GM19372 (cell line): ENCODE results near the gene KIF21B.

Experiments used
- ATAC-seq: cut with Tn5 transposase; IDR thresholded peaks from one replicate; pipeline ENCODE4 v1.9.1; 2021; ENCODE audit warnings: mild to moderate bottlenecking, low read depth, moderate library complexity; ENCODE audit not compliant: unreplicated experiment

KIF21B gene

GRCh38 chr1:201023517-201023902 is at the start of gene KIF21B:
Gene KIF21B, minus strand, starts transcription at chr1:201023714. Its CDS starts 331 bp downstream, at chr1:201023383.
- ATAC-seq = peak; percentile 57

DNA sequence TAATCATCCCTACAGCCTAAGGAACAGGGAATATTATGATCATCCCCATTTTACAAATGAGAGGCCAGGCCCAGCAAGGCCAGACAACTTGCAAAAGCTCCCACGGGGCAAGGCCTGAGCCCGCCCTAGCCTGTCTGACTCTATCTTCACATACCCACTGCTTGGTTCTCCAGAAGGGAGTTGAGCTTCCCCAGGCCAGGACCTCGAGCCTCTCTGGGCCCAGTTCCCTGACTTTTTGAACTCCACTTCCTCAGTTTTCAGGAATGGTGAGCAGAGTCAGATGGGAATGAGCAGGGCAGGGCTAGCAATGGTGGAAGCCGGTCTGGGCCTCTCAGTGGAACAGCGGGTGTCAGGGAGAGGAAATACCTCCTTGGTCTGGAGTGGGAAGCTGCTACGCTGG is 49.4 kb upstream of the KIF21B start:
- ATAC-seq = no peak

DNA sequence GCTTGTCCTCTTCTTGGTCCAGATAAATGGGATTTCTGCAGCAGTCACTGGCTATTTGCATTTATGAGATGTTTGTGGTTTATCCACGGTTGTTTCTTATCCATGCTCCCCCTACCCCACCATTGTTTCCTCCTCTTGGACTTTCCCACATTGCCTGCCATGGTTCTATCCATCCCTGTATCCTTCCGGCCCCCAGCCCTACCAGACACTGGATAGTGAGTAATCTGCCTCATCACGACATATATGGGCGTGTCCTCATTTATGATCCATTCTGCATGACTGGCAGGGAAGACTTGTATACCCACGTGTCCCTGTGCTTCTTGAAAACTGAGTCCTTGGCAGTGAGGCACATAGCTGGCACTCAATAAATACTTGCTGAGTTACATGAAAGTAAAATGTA is 48.6 kb upstream of the KIF21B start:
- ATAC-seq = no peak

- ATAC-seq = no peak
Observed at GRCh38 chr1:201069636-201070035, 46.1 kb upstream of the KIF21B start.

- ATAC-seq = no peak
Observed at GRCh38 chr1:201068976-201069375, 45.5 kb upstream of the KIF21B start.

DNA sequence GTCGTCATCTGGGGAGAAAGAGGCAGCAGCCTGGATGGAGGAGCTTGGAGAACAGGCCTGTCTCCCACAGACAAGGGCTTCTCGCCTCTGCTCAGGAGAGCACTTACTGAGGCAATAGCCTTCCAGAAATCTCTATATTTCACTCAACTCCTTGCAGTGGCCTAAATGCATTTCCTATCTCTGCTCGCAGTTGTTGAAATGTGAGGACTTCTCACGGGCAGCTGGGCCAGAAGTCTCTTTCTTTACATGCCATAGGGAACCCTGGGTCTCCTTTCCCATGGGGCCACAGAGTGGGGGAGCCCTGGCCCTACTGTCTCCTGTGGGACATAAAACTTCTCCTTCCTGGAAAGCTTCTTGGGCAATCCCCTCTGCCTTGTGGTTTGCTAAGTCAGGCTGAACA is 43.5 kb upstream of the KIF21B start:
- no peak for ATAC-seq

DNA sequence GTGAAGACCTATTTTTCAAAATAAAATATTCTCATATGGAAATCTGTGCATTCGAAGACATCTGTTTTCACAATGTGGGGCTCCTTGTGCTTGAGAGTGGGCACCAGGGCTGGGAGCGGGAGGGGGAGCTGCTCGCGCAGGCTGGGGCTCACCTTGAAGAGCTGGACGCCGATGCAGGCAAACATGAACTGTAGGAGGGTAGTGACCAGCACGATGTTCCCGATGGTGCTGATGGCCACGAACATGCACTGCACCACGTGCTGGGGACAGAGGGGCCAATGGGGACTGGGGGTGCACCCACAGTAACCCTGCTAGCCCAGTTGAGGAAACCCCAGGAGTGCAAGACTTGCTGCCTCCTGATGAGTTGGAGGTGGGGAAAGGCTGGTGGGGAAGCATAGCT is 42.2 kb upstream of the KIF21B start:
- no peak for ATAC-seq

GRCh38 chr1:201064806-201065205 is 41.3 kb upstream of the KIF21B start:
- ATAC-seq = no peak

GRCh38 chr1:201063145-201063544 is 39.6 kb upstream of the KIF21B start:
- ATAC-seq = no peak

- ATAC-seq = no peak
Observed at GRCh38 chr1:201062511-201063091, 39.1 kb upstream of the KIF21B start.

DNA sequence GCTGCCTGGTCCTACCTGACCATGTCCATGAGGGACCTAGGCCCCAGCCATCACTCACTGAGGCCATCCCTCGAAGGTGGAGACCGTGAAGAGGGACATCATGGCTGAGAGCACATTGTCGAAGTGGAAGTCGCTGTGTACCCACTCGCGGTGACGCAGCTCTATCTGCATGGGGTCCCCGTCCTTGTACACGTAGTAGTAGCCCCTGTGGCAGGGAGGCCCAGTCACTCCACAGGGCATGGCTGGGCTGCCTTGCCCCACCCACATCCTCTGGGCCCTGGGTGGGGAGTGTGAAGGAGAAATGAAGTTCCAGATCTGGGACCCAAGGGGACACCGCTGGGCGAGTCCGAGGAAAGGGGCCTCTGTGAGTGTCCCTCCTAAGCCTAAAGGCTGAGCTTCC is 38.4 kb upstream of the KIF21B start:
- ATAC-seq = no peak

DNA sequence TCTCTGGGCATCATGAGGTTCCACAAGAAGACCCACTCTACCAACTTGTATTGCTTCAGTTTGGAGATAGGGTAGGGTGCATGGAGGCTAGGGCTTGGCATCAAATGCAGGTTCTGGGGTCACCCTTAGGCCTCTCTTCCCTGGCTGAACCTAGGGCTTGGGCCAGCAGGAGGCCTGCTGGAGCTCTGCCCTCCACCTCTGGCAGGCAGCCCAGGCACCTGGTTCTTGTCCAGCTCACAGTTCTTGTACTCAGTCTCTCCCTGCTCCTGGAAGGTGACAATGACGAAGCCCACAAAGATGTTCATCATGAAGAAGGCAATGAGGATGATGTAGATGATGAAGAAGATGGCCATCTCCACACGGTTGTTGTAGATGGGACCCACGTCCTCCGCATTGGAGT is 37.5 kb upstream of the KIF21B start:
- no peak for ATAC-seq

- no peak for ATAC-seq
Observed at GRCh38 chr1:201060586-201060985, 37.1 kb upstream of the KIF21B start.

DNA sequence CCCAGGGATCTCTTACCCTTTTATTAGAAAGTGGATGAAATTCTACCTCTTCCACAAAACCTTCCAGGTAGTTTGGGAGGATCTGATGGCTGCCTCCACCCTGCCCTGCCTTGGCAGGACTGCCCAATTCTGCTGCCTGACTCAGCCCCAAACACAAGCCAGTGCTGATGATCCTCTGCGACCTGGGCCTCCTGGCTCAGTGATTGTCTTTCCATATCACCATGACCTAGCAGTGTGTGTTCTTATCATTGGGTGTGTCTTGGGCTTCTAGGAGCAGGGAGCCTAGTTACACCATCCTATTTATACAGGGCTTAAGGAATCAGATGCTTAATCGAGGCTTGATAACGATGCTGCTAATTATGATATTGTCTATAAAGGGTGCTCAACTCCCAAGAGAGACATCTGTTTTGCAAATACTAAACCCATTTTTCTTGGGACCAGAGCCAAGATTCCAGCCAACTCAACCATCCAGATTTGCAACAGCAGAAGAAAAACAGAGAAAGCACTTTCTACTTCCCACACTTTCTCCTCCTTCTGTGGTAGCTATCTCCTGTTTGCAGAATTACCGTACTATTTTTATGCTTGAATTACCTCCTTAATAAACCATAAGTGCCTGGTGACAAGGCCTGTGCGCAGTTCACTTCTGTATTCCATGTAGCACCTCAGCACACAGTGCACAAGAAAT is 36.5 kb upstream of the KIF21B start:
- ATAC-seq = no peak

GRCh38 chr1:201059401-201059800 is 35.9 kb upstream of the KIF21B start:
- ATAC-seq = no peak

- no peak for ATAC-seq
Observed at GRCh38 chr1:201054091-201054543, 30.6 kb upstream of the KIF21B start.

DNA sequence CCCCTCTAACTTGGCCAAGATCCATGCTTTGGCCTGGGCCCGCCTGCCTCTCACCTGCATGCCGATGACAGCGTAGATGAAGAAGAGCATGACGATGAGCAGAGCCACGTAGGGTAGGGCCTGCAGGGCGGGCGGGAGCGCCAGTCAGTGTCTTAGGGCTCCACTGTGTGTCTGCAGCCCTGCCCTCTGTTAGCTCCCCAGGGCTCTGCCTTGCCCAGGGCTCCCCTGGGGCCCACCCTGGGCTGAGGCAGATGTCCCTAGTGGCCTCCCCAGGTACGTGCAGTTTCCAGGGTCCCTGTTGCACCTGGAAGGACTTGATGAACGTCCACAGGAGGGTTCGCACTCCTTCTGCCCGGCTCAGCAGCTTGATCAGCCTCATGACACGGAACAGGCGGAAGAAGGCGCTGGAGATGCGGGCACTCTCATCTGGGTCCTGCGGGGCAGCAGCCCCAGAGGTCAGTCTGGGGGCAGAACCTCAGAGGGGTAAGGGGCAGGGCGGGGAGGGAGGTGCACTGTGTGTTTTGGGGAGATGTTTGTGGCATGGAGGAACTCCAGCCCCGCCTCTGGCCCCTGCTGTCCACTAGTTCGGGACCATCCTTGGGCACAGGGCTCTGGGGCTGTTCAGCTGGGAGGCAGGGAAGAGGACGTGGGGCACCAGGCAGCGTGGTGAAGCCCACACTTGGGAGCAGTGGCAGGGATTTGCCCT is 29.8 kb upstream of the KIF21B start:
- ATAC-seq = no peak

DNA sequence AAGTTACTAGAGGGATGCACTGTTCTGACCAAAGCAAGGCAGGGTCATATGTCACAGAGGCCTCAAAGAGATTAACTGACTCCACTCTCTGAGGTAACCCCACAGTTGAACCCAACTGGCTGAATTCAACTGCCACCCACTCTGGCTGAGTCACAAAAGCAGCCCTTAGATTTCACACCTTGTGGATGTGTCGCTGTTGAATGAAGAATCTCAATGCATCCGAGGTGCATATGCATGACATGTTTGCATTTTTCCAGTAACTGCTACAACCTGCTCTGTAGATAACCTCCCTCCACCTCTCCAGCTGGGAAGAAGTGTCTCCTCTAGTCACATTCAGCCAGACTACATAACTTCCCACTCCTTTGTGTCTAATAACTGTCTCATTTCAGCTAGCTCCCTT is 27.9 kb upstream of the KIF21B start:
- ATAC-seq = no peak

DNA sequence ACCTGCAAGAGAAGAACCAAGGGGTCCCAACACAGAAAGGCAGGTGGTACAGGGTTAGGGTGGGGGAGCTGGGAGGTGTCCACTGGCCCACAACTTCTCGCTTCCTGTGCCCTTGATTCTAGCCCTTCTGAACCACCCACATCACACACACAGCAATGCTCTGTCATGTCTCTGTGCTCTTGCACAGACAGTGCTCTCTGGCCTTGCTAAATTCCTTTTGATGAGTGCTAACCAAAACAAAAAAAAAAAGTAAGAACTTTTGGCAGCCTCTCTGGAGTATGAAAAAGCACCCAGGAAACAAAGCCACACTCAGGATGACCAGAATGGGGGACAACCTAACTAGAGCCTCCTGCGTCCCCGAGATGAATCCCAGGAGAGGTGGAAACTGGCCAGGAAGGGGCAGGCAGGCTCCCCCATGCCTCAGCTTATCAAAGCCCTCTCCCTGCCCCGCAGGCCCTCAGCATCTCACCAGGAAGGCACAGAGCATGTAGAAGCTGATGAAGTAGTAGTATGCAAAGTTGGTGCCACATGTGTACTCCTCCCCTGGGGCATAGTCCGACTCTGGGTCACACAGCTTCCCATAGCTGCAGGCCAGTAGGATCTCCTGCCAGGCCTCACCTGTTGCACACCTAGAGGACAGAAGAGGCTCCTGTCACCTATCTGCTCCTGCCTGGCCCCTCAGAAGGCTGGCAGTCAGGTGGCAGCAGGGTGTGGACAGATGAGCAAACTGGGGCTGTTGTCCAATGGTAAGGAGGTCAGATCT is 27.2 kb upstream of the KIF21B start:
- no peak for ATAC-seq

GRCh38 chr1:201049248-201049831 is 25.8 kb upstream of the KIF21B start:
- ATAC-seq = no peak

DNA sequence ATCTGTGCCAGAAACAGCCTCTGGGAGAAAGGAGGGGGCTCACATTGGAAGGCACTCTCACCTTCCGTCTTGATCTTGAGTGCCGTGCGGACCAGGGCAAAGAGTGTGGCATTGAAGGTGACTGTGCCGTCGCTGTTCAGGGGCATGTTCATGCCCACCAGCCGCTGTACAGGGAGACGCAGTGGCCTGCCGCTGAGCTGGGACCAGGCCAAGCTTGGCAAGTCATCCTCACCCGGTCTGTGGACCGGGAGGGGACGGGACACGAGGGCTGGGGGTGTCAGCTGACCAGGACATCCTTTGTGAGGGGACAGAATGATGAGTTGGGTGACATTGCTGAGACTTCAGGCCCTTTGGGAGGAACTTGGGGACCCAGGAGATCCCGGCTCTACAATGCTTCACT is 25.0 kb upstream of the KIF21B start:
- ATAC-seq = no peak
